Left lobe of liver (tissue), 2 donors: ENCODE data around the gene PRR5L. TPM values are rescaled to one million over a fixed set of nuclear protein-coding genes. Genes with fewer than 3 reads are reported as not detected.
A peak's percentile ranks its signal among the peaks of the same experiment; 100 is the strongest.

ENCODE experiments used
- ATAC-seq: fragments of 200-7000 bp; cut with Tn5 transposase; one replicate; pipeline ENCODE4 v1.9.1; 2020; ENCODE audit warnings: mild to moderate bottlenecking, moderate library complexity
- DNase-seq: peaks from one replicate; pipeline ENCODE4 v3.0.0-alpha.2; 2020; ENCODE audit warnings: low spot score
- total RNA-seq: library from RNA; stranded (reverse); gene quantifications from one replicate; pipeline ENCODE4 v1.2.1, GENCODE V29; 2021
- donor health status: DM: no; HTN: no; CAD: no; lungs with moderate emphysema.
- donor health status: DM: no; HTN: yes; CAD: no.

PRR5L gene
- total RNA-seq, 1 donor from 2014 or later: 2.1 TPM

GRCh38 chr11:36398231-36398953, 102.3 kb downstream of the PRR5L start:
- DNase-seq (no peak), ATAC-seq (no peak)

DNA sequence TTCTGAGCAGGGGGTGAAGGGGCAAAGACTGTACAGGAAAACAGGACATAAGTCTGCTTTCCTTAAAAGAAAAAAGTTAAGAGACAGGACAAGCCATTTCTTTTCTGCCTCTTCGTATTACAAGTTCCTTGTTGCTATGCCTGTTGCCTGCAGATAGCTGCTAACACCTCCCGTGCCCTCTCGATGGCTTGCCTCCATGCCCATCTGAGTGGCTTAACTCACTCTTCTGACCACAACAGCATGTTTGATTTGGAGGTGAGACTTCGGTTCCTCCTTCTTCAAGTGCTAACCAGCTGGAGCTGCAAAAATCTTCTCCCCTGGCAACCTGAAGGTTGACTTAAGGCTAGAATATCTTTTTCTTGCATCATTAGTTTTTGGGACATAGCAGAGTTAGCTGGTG, 103.1 kb downstream of the PRR5L start:
- ATAC-seq (no peak), DNase-seq (no peak)

- no peak for ATAC-seq
- no peak for DNase-seq
Measured at GRCh38 chr11:36399745-36400144, 103.7 kb downstream of the PRR5L start.

DNA sequence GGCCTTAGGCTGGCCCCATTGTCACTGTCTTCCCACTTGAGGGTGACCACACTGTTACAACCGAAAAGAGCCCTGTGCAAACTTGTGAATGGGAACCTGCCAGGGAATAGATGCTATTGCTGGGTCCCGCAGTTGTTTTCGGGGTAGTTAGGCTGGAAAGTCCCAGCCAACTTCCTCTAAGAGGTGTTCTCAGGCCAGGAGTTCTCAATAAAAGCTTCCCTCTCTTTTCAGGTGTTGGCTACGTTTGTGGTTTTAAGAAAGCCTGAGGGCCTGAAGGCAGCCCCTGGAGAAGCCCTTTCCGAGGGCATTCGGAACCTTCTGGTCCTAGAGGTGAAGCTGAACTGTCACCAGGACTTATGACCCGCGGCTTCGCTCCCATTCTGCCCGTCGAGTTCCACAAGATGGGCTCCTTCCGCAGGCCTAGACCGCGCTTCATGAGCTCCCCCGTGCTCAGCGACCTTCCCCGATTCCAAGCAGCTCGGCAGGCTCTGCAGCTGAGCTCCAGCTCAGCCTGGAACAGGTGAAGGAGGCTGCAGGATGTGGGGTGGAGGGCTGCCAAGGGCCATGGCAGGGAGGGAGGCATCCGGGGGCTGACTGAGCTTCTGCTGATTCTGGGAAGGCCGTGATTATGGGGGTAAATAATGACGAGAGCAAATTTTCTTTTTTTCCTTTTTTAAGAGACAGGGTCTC, 104.8 kb downstream of the PRR5L start:
- ATAC-seq (no peak), DNase-seq (no peak)

- ATAC-seq: no peak
- DNase-seq: no peak
Measured at GRCh38 chr11:36402568-36403170, 106.6 kb downstream of the PRR5L start.

GRCh38 chr11:36403661-36404060, 107.6 kb downstream of the PRR5L start:
- ATAC-seq (no peak), DNase-seq (no peak)

GRCh38 chr11:36404831-36405230, 108.7 kb downstream of the PRR5L start:
- DNase-seq (no peak), ATAC-seq (no peak)

- DNase-seq: no peak
Measured at GRCh38 chr11:36405585-36406367, 109.7 kb downstream of the PRR5L start.

GRCh38 chr11:36407356-36407755, 111.3 kb downstream of the PRR5L start:
- ATAC-seq (no peak), DNase-seq (no peak)

More at GRCh38 chr11:36405585-36406367, 109.7 kb downstream of the PRR5L start:
- no peak for ATAC-seq

DNA sequence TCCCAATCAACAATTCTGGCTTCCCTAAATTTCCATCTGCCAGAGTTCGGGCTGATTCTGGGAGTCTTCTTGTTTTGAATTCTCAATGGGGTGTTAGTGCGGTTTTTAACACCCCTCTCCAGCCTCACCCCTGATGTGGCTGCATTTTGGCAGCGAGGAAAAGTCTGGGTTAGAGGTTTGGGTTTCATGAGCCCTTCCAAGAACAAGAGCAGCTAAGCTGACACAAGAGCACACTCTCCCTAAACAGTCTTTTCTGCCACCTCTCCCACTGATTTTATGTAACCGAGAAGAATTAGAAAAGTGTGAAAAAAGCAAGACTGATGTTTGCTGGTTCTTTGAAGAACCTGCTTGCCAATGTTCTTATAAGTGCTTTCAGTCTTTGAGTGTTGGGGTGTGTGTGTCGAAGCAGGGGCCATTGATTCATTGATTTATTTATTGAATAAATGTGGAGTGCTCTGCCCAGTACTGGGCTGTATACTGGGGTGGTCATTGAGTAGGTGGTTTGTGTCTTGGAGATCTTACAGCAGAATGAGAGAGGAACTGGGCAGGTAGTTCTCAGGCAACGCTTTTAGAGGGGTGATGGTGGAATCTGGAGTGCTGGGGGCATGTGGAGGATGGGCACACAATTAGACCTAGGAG, 112.5 kb downstream of the PRR5L start:
- ATAC-seq (no peak), DNase-seq (no peak)

GRCh38 chr11:36409152-36409816, 113.2 kb downstream of the PRR5L start:
- ATAC-seq (no peak), DNase-seq (no peak)

GRCh38 chr11:36411202-36411640, 115.1 kb downstream of the PRR5L start:
- ATAC-seq (peak; percentile 71), DNase-seq (no peak)

- ATAC-seq: no peak
Measured at GRCh38 chr11:36412781-36413383, 116.8 kb downstream of the PRR5L start.

DNA sequence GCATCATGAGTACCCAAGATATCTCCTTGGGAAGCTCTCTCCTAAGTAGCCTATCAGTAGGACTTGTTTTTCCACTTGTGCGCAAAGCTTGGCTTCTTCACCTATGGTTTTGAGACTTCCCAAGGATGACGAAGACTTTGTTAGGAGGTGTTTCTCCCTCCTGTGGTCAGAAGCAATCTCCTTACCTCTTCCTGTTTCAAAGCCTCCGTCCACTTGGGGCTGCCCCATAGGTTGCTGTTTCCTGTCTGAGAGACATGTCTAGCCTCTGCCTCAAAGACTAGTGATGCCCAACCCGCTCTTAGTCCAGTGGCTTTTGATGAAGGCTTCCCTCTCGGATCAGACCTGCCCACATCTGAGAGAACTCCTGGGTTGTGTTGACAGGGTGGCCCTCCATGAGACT, 121.1 kb downstream of the PRR5L start:
- DNase-seq (no peak), ATAC-seq (no peak)

More at GRCh38 chr11:36412781-36413383, 116.8 kb downstream of the PRR5L start:
- no peak for DNase-seq

- ATAC-seq: no peak
Measured at GRCh38 chr11:36419791-36420424, 123.8 kb downstream of the PRR5L start.

GRCh38 chr11:36421546-36422155, 125.6 kb downstream of the PRR5L start:
- DNase-seq (no peak), ATAC-seq (no peak)

More at GRCh38 chr11:36419791-36420424, 123.8 kb downstream of the PRR5L start:
- DNase-seq: no peak

GRCh38 chr11:36425561-36426081, 129.5 kb downstream of the PRR5L start:
- DNase-seq (no peak), ATAC-seq (peak; percentile 28)

DNA sequence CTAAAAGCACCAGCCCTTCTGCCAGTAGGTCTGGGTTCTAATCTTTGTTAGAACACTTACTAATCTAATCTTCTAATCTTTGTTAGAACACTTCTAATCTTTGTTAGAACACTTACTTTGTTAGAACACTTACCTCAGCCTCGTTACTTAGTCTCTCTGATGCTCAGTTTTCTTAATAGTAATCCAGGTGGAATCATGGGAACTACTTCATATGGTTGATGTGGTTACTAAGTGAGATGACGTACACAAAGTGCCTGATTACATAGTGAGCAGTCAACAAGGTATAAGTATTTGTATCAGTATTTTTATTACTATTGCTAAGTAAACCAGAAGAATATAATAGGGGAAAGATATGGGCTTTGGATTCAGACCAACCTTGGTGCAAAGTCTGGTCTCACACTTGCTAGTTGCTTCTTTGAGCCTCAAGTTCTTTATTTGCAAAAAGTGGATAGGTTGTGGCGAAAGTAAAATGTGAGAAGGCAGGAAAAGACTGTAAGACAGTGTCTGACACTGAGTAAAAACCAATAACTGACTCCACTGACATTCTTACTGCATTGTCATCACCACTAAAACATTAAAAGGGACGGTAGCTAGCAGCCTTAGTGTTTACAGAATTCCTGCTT, 130.2 kb downstream of the PRR5L start:
- ATAC-seq (no peak), DNase-seq (no peak)
